Endometrial microvascular endothelial cells (primary cell): ENCODE measurements around the gene LGR6. TPM values are rescaled to one million over a fixed set of nuclear protein-coding genes. Genes with fewer than 3 reads are reported as not detected.
"Not testable (repeated sequence)": the region's sequence is repeated elsewhere in the genome, so short reads cannot be mapped to it uniquely, and the experiment has no call there.

Source experiments
- in situ Hi-C: cut with HindIII; loops from 2 replicates; pipeline ENCODE4 v1.10.0; 2017; ENCODE audit warnings: low sequenced_read_pairs, low pct_unique_long_range_greater_than_20kb; ENCODE audit errors: inconsistent ontology term
- total RNA-seq: library from RNA; depleted of rRNA; stranded (reverse); fragments of >200 nt; gene quantifications from one replicate; pipeline ENCODE4 v1.2.3, GENCODE V29; 2015; ENCODE audit errors: inconsistent ontology term

Gene LGR6
- total RNA-seq, 1 donor from 2014 or later, result not detected

- in situ Hi-C loops, result not testable (repeated sequence)
These were observed 2.2 kb upstream of the LGR6 start for GRCh38 chr1:202191391-202191790.

DNA sequence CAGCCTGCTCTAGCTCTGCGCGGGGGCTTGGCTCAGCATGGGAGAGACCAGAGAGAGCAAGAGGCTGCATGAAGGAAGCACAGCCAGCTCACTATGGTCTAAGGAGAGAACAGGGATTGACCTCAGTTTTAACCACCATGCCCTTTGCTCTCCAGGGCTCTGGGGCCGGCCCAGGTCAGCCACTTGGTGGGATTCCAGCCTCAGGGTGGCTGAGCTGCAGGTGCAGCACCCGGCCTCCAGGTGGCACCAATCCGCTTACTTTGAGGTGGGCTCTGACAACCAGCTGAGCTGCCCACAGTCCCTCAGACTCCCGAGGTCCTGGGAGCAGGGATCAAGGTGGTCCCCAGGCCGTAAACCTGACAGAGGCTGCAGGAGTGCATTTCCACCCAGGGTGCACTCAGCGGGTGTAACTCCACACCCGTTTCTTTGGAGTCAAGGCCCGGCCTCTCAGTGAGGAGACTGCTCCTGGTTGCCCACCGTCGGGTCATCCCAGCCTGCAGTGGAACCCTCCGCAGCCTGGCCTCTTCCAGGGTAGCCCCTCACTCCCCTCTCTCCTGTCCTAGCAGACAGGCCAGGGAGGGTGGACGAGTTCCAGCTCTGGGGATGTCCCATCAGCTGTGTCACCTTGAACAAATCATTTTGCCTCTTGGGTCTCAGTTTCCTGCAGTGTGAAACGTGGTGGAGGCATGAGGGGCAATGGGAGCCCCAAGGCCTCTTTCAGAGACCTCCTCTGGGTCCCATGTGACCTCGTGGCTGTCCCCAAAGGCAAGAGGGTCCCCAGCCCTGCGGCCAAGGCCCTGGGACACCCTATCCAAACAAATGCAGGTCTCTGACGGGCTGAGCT, 607 bp upstream of the LGR6 start:
- in situ Hi-C loops, result no loop called here

- in situ Hi-C loops, result no loop called here
These were observed 689 bp downstream of the LGR6 start for GRCh38 chr1:202194328-202194648.

GRCh38 chr1:202197653-202198365, 4.2 kb downstream of the LGR6 start:
- in situ Hi-C loops, result no loop called here

GRCh38 chr1:202198366-202198724, 4.7 kb downstream of the LGR6 start:
- in situ Hi-C loops, result no loop called here

- in situ Hi-C loops, result no loop called here
These were observed 5.7 kb downstream of the LGR6 start for GRCh38 chr1:202199040-202199889.

- in situ Hi-C loops, result no loop called here
These were observed 6.5 kb downstream of the LGR6 start for GRCh38 chr1:202200112-202200548.

GRCh38 chr1:202200669-202201068, 7.1 kb downstream of the LGR6 start:
- in situ Hi-C loops, result no loop called here

GRCh38 chr1:202201266-202201665, 7.7 kb downstream of the LGR6 start:
- in situ Hi-C loops, result no loop called here

GRCh38 chr1:202201971-202202370, 8.4 kb downstream of the LGR6 start:
- in situ Hi-C loops, result no loop called here

DNA sequence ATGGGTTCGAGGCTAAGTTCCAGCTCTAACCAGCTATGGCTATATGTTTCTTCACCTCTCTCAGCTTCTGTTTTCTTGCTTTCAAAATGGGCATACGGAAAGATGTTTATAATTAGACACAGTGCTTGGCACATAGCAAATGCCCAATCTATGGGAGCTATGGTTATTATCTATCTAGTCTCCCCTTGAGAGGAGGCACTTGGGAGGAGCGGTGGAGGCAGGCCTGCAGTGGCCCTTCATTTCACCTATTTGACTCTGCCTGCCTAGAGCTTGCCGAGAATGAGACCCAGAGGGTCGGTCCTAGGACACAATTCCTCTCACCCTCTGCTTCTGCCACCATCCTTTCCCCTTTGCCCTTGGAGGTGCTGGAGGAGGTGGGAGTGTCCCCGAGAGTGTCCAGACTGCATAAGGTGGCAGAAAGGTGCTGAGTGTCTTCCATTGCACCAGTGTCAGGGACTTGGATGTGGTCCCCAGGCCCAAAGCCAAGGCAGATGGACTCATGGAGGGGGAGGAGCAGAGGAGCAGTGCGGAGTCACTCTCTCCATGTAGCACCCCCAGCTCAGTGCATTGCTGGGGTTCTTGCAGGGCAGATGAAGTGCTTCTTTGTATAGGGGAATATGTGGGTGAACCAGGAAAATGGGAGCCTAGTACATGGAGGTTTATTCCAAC, 9.0 kb downstream of the LGR6 start:
- in situ Hi-C loops, result no loop called here

DNA sequence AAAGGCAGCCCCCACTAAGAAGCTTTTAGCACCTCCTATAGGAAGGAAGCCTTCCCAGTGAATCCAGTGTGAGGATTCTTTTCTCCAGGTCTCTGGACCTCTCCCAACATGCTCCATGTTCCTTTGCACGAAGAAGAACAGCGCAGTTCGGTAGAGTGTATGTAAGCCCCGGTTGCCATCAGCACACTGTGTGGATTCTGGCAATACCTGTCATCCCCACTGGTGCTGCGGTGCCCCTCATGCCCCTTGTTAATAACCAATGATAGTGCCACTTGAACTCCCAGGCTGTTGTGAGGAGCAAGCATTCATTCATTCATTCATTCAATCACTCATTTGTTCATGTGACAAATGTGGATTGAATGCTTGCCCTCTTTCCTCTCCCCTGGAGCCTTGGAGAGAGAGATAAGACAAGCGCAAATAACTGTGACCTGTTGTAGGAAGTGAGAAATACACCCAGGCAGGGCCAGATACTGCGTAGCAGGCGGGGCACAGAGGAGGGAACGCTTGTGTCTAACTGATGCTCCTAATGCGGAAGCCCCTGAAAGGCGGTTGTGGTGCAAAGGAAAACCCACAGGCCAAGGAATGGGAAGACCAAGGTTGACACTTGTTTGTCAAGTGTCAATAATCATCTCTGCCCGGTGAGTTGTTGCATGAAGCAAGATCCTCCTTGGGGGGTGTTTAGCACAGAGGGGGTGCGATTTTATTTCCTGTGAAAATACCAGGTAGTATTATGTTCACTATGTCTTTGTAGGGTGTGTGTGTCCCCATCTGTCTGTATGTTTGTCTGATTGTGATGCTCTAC, 9.8 kb downstream of the LGR6 start:
- in situ Hi-C loops, result no loop called here

DNA sequence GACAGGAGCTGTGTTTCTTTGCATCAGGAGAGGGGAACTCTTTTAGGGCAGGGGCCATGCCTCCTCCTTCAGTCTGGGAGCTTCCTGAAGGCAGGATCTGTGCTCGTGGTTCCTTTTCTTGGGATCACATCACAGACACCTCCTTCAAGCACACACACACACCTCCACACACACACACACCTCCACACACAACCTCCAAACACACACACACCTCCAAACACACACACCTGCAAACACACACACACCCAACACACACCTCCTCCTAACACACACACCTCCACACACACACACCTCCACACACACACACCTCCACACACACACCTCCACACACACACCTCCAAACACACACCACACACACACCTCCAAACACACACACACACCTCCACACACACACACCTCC, 10.5 kb downstream of the LGR6 start:
- in situ Hi-C loops, result no loop called here

DNA sequence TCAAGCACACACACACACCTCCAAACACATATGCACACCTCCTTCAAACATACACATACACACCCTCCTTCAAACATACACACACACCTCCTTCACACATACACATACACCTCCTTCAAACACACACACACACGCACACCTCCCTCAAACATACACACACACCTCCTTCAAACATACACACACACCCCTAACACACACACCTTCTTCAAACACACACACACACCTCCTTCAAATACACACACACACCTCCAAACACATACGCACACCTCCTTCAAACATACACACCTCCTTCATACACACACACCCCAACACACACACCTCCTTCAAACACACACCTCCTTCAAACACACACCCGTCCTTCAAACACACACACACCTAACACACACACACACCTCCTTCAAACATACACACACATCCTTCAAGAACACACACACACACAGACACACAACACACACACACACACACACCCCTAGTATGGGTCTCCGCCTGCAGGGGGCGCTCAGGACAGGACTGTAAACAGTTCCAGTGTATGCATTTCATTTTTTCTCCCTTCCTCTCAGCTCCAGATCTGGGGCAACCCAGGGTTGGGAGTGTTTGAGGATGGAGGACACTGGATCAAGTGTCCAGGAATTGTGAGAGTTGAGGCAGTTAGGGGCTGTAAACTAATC, 12.1 kb downstream of the LGR6 start:
- in situ Hi-C loops, result no loop called here

GRCh38 chr1:202207292-202207691, 13.7 kb downstream of the LGR6 start:
- in situ Hi-C loops, result no loop called here

DNA sequence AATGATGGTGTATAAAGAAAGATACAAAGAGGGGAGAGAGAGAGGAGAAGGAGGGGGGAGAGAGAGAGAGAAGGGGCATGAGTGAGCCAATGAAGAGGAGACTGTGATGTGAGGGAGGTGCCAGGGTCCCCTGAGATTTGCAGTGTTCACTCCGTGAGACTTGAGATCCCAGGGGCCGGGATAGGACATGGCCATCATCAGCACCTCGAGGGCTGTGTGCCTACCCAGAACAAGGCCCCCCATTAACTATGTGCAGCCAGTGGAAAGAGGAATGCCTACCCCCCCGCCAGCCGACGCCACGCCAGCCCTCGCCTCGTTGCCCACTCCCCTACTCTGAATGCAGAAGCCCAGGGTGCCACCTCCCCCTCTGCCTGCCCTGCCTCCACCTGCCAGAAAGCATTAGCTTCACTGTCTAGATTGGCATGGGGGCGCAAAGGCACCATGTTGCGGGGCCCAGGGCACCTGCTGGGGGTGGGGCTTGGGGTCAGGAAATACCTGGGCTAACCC, 14.8 kb downstream of the LGR6 start:
- in situ Hi-C loops, result no loop called here

DNA sequence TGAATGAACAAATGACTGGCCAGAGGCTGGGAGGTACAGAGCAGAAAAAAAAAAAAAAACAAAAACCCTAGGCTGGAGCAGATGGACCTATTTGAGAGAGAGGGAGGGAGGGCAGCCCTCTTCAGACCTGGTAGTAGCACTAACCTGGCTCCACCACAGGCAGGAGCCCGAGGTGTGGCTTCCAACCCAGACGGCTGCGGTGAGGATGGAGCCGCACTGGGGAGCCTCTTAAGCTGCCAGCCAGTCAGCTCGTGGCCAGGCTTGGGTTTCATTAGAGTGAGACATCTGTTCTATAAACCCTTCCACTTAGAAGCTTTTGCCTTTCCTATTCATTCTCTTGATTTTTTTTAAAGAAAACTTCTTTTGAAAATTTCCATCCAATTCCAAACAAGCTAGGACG, 16.8 kb downstream of the LGR6 start:
- in situ Hi-C loops, result no loop called here

DNA sequence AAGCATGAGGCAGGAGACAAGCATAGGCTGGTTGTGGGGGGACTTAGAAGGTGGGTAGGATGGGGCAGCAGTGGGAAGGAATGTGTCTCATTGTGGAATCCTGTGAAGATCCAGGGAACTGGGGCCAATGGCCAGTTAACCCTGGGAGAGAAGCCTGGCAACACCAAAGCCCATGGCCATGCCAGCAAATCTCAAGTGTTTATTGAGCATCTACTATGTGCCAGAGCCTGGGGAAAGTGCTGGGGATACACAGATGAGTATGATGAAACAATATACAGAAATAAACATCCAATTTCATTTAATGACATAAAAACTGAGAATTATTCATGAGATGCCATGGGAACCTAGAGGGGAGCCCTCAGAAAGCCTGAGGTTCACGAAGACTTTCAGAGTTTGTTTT, 17.4 kb downstream of the LGR6 start:
- in situ Hi-C loops, result no loop called here
